Endometrial microvascular endothelial cells (primary cell): Measurements from ENCODE around the gene TVP23C. TPM values are rescaled to one million over a fixed set of nuclear protein-coding genes. Genes with fewer than 3 reads are reported as not detected.
"Not testable (repeated sequence)": the region's sequence is repeated elsewhere in the genome, so short reads cannot be mapped to it uniquely, and the experiment has no call there.

Experiments used
- in situ Hi-C: cut with HindIII; loops from 2 replicates; pipeline ENCODE4 v1.10.0; 2017; ENCODE audit warnings: low sequenced_read_pairs, low pct_unique_long_range_greater_than_20kb; ENCODE audit errors: inconsistent ontology term
- total RNA-seq: library from RNA; depleted of rRNA; stranded (reverse); fragments of >200 nt; gene quantifications from one replicate; pipeline ENCODE4 v1.2.3, GENCODE V29; 2015; ENCODE audit errors: inconsistent ontology term

The TVP23C gene
- total RNA-seq, 1 donor from 2014 or later, result 17.7 TPM

DNA sequence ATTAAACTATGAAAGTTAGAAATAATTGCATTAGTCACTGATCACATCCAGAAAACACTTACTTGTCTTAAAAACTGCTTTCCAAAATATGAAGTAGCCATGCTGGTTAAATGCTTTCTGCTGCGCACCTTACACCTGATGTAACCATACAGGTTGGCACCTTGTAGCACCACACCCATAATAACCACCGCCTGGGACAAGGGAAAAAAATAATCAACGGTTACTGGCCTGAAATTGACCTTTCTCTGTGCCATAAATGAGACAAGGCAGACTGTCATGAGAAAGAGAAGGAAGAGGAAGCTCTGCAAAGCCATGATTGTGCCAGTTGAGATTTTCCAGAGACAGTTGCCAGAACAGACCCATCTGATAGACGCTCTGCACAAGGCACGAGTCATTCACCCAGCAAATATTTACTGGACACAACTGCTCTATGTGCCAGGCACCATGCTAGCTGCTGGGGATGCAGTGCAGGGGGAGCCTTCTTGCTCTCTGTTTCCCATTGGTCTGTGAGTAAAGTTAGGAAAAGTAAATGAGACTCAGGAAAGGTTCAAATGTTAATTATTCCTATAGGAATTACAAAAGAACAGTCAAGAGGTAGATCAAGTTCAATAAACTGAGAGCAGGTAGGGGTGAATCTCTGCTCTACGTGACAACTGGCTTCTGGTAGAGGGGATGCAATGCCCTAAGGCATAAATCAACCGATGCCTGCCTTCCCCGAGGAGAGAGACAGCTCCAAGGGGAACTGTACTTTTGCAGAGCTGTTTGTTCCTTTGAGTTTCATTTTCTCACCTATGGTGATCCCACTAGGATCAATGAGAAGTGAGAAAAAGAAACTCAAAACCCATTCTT, 22.7 kb downstream of the TVP23C start:
- in situ Hi-C loops, result not testable (repeated sequence)

DNA sequence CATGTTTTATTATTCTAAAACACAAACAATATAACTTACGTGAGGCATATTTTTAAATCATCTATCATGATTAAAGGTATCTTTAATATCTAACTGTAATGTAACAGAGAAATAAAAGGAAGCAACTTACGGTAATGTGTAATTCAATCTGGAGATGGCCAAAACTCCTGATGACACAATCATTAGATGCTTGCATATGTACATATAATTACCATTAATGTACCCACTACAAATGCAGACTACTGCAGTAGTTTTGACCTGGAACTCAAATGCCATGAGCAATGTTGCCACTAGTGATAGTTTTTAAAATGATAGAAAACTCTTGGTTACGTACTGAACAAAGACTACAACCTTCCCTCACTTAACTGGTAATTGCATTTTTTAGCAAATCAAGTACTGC, 30.2 kb downstream of the TVP23C start:
- in situ Hi-C loops, result not testable (repeated sequence)

DNA sequence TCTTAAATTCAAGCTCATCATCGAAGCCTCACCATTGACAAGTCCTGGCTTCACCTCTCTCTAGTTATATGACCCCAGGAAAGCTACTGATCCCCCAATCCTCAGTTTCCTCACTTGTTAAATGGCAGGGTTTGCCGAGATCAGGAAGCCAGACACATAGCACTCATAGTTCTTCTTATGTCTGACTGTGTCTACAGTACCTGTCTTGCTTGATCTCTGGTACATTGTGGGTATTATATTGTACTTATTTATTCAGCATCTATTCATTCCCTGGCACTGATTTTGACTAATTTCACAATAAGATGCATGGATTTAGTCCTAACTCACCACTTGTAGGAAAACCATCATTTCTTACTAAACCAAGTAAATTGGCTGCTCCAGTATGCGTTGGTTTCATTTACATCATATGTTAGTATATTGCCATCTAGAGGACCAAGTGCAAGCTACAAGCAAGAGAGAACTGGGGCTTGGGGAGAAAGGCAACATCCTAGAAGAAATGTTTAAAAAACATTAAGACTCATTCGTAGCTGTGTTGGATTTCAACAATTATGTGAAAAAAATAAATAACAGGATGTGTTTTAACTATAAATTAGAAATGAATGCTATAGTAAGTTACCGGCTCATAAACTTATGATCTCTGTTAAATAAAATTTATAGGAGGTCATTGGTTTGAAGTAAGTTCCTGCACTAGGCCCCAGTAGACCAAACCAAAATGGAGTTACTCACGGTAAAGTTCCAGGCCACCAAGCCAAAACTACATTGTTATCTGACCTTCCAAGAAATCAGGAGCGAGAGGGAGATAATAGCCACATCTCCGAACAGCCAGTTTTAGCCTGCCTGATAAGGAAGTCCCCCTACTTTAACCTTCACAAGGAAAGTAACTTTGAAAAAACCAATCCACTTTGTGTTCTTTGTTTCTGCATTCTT, 36.7 kb downstream of the TVP23C start:
- in situ Hi-C loops, result not testable (repeated sequence)

- in situ Hi-C loops, result not testable (repeated sequence)
Observed at GRCh38 chr17:15524990-15525985, 38.0 kb downstream of the TVP23C start.

DNA sequence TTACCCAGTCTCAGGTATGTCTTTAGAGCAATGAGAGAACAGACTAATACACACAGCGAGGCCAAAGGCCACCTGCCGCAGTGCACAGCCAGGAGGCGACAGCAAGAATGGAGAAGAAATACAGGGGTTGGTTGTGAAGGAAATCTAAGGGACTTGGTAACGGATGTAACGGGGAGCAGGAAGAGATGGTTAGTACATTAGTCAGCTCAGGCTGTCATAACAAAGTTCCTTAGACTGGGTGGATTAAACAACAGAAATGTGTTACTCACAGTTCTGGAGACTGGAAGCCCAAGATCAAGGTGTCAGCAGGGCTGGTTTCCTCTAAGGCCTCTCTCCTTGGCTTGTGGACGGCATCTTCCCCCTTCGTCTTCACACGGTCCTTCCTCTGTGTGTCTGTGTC, 47.1 kb downstream of the TVP23C start:
- in situ Hi-C loops, result no loop called here

- in situ Hi-C loops, result no loop called here
Observed at GRCh38 chr17:15514469-15514868, 48.8 kb downstream of the TVP23C start.

GRCh38 chr17:15513856-15514459, 49.3 kb downstream of the TVP23C start:
- in situ Hi-C loops, result no loop called here

GRCh38 chr17:15513058-15513791, 50.1 kb downstream of the TVP23C start:
- in situ Hi-C loops, result no loop called here

DNA sequence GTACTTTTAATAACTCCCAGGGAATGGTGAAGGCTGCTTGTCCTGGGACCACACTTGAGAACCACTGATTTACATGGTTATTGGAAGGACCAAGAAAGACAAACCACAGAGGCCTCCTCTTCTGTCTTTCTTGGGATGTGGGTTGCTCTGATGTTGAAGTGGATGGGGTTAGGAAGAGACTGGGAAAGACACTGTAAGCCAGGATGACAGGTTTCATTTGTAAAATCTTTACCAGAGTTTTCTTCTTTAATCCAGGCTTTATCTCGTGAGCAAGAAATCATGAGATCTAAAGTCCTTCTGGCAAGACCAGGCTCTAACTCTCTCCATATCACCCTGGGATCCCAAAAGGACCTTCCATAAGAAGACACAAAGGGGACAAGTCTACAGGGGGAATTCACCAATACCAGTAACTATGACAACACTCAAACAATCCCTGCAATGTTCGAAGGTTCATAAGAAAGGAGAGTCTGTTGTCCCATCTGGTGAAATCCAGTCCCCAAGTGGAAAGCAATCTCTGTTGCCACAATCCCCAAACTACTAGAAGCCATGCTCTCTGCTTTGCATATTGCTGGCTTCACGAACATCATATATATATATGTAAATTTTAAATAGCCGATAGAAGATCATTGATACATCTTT, 51.1 kb downstream of the TVP23C start:
- in situ Hi-C loops, result no loop called here

DNA sequence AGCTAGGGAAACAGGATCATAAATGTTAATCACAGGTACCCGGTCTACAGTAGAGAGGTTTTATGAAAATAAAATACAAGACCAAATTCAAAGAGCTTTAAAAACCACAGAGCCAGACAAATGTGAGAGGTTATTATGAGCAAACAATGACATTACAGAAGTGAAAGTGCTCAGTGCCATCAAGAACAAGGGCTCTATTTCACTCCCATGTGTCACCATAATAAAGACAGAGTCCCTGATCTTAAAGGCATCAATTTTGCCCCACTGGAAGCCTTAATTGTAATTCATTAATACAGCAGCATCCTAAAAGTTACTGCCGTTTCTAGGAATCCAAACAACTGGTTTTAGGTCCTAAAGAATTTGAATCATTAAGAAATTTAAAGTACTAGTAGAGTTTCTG, 52.1 kb downstream of the TVP23C start:
- in situ Hi-C loops, result no loop called here

DNA sequence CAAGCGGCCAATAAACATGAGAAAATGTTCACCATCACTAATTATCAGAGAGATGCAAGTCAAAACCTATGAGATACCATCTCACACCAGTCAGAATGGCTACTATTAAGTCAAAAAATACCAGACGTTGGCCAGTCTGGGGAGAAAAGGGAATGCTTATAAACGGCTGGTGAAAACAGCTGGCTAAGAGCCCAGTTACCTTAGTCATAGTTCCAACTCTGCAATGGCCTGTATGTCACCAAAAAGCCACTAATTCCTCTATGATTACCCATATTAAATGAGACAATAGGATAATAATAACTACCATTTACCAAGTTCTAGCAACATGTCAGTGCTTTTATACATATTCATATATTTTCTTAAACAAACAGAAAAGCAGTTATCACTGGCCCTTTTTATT, 52.9 kb downstream of the TVP23C start:
- in situ Hi-C loops, result no loop called here

- in situ Hi-C loops, result no loop called here
Observed at GRCh38 chr17:15509095-15509494, 54.2 kb downstream of the TVP23C start.

GRCh38 chr17:15508466-15508865, 54.8 kb downstream of the TVP23C start:
- in situ Hi-C loops, result no loop called here

DNA sequence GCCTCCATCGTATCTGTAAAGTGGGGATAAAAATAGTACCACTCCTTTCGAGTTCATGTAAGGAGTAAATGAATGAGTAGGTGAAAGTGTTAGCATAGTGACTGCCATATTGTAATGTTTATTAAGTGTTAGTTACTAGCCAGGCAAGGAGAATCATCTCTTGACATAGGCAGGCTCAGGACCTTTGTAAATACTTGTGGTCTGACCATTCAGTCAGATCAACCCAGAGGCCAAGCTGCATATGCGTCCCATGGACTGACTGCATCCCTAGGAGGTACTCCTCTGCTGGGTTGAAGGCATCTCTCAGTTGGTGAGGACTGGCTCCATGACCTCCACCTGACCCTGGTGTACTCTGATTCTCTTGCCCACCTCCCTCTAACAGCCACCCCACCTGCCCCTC, 55.4 kb downstream of the TVP23C start:
- in situ Hi-C loops, result no loop called here

DNA sequence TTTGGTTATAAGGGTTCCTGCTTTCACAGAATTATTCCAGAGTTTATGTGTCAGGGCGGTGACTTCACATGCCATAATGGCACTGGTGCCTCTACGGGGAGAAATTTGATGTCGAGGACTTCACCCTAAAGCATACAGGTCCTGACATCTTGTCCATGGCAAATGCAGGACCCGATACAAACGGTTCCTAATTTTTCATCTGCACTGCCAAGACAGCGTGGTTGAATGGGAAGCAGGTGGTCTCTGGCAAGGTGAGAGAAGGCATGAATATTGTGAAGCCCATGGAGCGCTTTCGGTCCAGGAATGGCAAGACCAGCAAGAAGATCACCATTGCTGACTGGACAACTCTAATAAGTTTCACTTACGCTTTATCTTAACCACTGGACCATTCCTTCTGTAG, 56.3 kb downstream of the TVP23C start:
- in situ Hi-C loops, result no loop called here

DNA sequence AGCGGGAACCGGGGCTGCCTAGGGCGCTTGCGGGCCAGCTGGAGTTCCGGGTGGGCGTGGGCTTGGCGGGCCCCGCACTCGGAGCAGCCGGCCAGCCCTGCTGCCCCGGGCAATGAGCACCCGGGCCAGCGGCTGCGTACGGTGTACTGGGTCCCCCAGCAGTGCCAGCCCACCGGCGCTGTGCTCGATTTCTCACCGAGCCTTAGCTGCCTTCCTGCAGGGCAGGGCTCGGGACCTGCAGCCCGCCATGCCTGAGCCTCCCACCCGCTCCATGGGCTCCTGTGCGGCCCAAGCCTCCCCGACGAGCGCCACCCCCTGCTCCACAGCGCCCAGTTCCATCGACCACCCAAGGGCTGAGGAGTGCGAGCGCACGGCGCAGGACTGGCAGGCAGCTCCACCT, 57.6 kb downstream of the TVP23C start:
- in situ Hi-C loops, result not testable (repeated sequence)

DNA sequence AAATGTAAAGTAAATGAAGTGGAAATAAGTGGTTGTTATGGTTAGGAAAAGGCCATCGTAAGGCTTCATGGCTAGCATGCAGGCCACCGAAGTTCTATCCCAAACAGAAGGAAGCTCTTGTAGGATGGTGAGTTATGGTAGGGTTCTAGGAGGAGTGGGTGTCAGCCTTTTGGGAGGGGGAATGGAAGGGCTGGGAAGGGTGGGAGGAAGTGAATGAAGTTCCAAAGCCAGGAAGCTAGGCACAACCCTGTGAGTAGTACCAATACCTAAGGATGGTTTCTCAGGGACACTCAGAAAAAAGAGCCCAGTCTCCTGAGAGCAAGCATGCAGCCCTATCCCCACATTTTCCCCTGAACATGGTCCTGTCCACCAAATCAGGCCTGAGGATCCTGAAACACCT, 59.6 kb downstream of the TVP23C start:
- in situ Hi-C loops, result no loop called here
